Breast epithelium (tissue), 3 donors: ENCODE measurements around the gene ACVR1.

Source experiments
- POLR2A ChIP-seq: fragments of 450-650 bp; IDR thresholded peaks from one replicate; pipeline ENCODE4 v1.6.1; 2016; ENCODE audit warnings: antibody characterized with exemption, mild to moderate bottlenecking, moderate library complexity
- POLR2AphosphoS5 ChIP-seq, 3 donors: sonication (generic); formaldehyde crosslinking; IDR thresholded peaks; one replicate each; pipeline ENCODE4 v1.6.1; 2017; ENCODE audit warnings: antibody characterized with exemption in 3 of 3

DNA sequence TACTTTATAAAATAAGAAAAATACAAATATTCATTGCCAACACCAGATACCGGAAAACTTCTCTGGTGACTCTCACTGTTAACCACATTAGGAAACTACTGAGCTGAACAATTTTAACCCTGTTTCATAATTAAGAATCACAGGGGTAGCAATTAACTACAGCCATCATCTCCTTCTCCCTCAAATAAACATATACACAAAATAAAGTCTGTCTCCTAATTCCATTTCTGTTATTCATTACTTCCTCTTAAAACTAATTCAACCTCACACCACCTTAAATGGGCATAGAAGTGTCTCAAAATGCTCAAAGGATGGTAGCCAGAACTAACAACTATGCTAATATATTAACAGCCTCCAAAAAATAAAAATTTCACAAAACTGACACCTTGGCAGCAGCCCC lies 60.7 kb downstream of the ACVR1 start:
- no peak for TF ChIP-seq POLR2A
- TF ChIP-seq POLR2AphosphoS5 (IDR thresholded peaks at IDR 0.05) = no peak
